ENCODE data around the gene CORIN.

Gene CORIN

DNA sequence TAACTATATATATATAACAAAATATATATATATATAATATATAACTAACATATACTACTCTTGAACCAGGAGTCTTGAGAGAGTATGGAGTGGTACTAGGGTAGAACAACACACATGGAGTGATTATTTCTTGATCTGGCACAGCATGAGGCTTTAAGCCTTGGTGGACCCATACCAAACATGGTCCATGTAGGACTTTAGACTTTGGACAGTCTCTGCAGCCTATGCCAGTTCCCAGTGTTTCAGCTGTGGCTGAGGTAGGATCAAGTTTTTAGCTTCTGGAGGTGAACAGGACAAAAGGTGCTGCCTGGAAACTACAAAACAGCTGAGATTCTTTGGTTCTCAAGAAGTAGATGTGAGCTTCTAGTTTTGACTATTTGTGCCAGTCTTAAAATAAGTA lies 20.6 kb downstream of the CORIN start:
- H3K18ac ChIP-seq (ENCODE audit: low read length) = no peak overlapping the region
- H3K4ac ChIP-seq (ENCODE audit: low read depth, low read length) = no peak overlapping the region
- H3K27me3 ChIP-seq (ENCODE audit: insufficient read depth, low read length) = no peaks in the 10 kb centered on the region
- no peak overlapping the region for H3K4me3 ChIP-seq (ENCODE audit: low read depth, low read length)
- H4K91ac ChIP-seq (ENCODE audit: low read depth, low read length) = no peak overlapping the region
- no peak overlapping the region for H3K23ac ChIP-seq (ENCODE audit: low read length)
- H3K27ac ChIP-seq (ENCODE audit: low read depth, low read length) = no peak overlapping the region
- H3K4me1 ChIP-seq (ENCODE audit: control insufficient read depth in 1 of 2, insufficient read depth in 2 of 2, low read length in 2 of 2) = no peaks in the 10 kb centered on the region
- H2AK5ac ChIP-seq (ENCODE audit: low read length) = no peak overlapping the region
- H3K79me2 ChIP-seq (ENCODE audit: control insufficient read depth, insufficient read depth, low read length, poor library complexity) = no peaks in the 10 kb centered on the region
- no peaks in the 10 kb centered on the region for H3K36me3 ChIP-seq (ENCODE audit: control insufficient read depth in 1 of 2, insufficient read depth in 2 of 2, low read length in 2 of 2)
- no peak overlapping the region for H4K12ac ChIP-seq (ENCODE audit: low read depth, low read length)
- no peak for DNase-seq
- no peak overlapping the region for H4K8ac ChIP-seq (ENCODE audit: low read depth, low read length)
- H3K14ac ChIP-seq (ENCODE audit: low read length) = no peak overlapping the region
- H3K9me3 ChIP-seq (ENCODE audit: insufficient read depth, low read depth, low read length) = no peaks in the 10 kb centered on the region
- H2AFZ ChIP-seq (ENCODE audit: insufficient read depth, low read length, poor library complexity) = no peak overlapping the region
- no peak overlapping the region for H3K4me2 ChIP-seq (ENCODE audit: low read length)
- H3K79me1 ChIP-seq (ENCODE audit: low read length) = no peaks in the 10 kb centered on the region
- no peak overlapping the region for H2BK5ac ChIP-seq (ENCODE audit: low read depth, low read length, poor library complexity)
- no peak overlapping the region for H2BK120ac ChIP-seq (ENCODE audit: insufficient read depth, low read length, poor library complexity)
- no peak overlapping the region for H3K9ac ChIP-seq (ENCODE audit: low read length)
- no peak overlapping the region for H2BK12ac ChIP-seq (ENCODE audit: low read length)

DNA sequence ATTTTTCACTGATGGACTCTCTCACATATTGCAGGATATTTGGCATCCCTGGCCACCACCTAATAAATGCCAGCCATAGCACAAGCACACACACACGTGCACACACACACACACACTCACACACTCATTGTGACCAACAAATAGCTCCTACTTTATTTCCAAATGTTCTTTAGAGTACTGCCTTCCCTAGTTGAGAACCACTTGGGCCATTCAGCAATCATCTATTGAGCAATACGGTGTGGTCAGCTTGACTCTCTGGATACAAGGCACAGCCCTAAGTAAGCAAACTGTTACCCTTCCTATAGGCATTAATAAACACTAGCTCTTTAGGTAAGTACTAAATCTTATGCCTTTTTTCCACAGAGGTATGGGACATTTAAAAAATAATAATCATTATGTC lies 21.1 kb downstream of the CORIN start:
- Histone ChIP-seq H3K18ac (ENCODE audit: low read length) (no peak overlapping the region), H3K79me1 (ENCODE audit: low read length) (no peaks in the 10 kb centered on the region), H2BK12ac (ENCODE audit: low read length) (no peak overlapping the region), H2BK5ac (ENCODE audit: low read depth, low read length, poor library complexity) (no peak overlapping the region), H3K9ac (ENCODE audit: low read length) (no peak overlapping the region), H3K27me3 (ENCODE audit: insufficient read depth, low read length) (no peaks in the 10 kb centered on the region), H3K9me3 (ENCODE audit: insufficient read depth, low read depth, low read length) (no peaks in the 10 kb centered on the region), H3K4me2 (ENCODE audit: low read length) (no peak overlapping the region), H3K36me3 (ENCODE audit: control insufficient read depth in 1 of 2, insufficient read depth in 2 of 2, low read length in 2 of 2) (no peaks in the 10 kb centered on the region), H3K4me3 (ENCODE audit: low read depth, low read length) (no peak overlapping the region), H3K27ac (ENCODE audit: low read depth, low read length) (no peak overlapping the region), H3K79me2 (ENCODE audit: control insufficient read depth, insufficient read depth, low read length, poor library complexity) (no peaks in the 10 kb centered on the region), H4K91ac (ENCODE audit: low read depth, low read length) (no peak overlapping the region), H4K12ac (ENCODE audit: low read depth, low read length) (no peak overlapping the region), H2AFZ (ENCODE audit: insufficient read depth, low read length, poor library complexity) (no peak overlapping the region), H3K4ac (ENCODE audit: low read depth, low read length) (no peak overlapping the region), H3K23ac (ENCODE audit: low read length) (no peak overlapping the region), H2AK5ac (ENCODE audit: low read length) (no peak overlapping the region), H3K14ac (ENCODE audit: low read length) (no peak overlapping the region), H3K4me1 (ENCODE audit: control insufficient read depth in 1 of 2, insufficient read depth in 2 of 2, low read length in 2 of 2) (no peaks in the 10 kb centered on the region), H2BK120ac (ENCODE audit: insufficient read depth, low read length, poor library complexity) (no peak overlapping the region), H4K8ac (ENCODE audit: low read depth, low read length) (no peak overlapping the region)
- no peak for DNase-seq
- no CpG with 5 or more reads among the region's 2 CpGs for WGBS (ENCODE audit: extremely low coverage, insufficient coverage, insufficient read length)

DNA sequence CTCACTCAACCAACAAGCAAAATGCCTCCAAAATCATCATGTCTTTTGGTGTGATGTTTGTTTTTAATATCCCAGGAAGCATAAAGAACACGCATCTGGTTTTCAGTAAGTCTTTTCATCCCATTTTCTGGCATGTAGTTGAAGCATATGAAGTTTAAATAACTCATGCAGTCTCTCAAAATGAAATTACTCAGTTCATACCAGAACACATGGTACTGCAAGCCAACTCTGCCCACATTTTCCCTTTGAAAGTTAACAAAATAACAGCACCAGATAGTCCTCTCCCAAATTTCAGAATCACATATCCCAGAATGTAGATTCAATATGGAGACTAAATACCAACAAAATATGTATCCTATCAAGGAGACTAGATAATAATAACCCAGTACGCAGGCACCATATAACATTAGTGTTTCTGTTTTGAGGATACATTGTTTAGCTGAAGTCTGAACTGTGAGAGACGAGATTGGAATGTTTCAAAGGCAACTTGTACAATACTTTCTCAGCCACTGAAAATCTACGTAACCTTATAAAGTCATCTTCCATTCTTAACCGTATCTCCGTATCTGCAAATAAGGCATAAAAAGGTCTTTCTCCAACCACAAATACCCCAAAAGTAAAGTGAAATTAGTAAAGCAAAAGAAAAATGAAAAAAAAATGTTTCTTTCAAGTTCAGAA lies 23.1 kb downstream of the CORIN start:
- Histone ChIP-seq H3K4me1 (ENCODE audit: control insufficient read depth in 1 of 2, insufficient read depth in 2 of 2, low read length in 2 of 2) (no peaks in the 10 kb centered on the region), H3K36me3 (ENCODE audit: control insufficient read depth in 1 of 2, insufficient read depth in 2 of 2, low read length in 2 of 2) (no peaks in the 10 kb centered on the region), H4K91ac (ENCODE audit: low read depth, low read length) (no peak overlapping the region), H3K9me3 (ENCODE audit: insufficient read depth, low read depth, low read length) (no peaks in the 10 kb centered on the region), H3K23ac (ENCODE audit: low read length) (no peak overlapping the region), H3K79me1 (ENCODE audit: low read length) (no peaks in the 10 kb centered on the region), H3K4me3 (ENCODE audit: low read depth, low read length) (no peak overlapping the region), H2AK5ac (ENCODE audit: low read length) (no peak overlapping the region), H3K4ac (ENCODE audit: low read depth, low read length) (no peak overlapping the region), H3K4me2 (ENCODE audit: low read length) (no peak overlapping the region), H4K12ac (ENCODE audit: low read depth, low read length) (no peak overlapping the region), H2BK120ac (ENCODE audit: insufficient read depth, low read length, poor library complexity) (no peak overlapping the region), H4K8ac (ENCODE audit: low read depth, low read length) (no peak overlapping the region), H3K27ac (ENCODE audit: low read depth, low read length) (no peak overlapping the region), H3K14ac (ENCODE audit: low read length) (no peak overlapping the region), H3K18ac (ENCODE audit: low read length) (no peak overlapping the region), H2AFZ (ENCODE audit: insufficient read depth, low read length, poor library complexity) (no peak overlapping the region), H3K27me3 (ENCODE audit: insufficient read depth, low read length) (no peaks in the 10 kb centered on the region), H3K79me2 (ENCODE audit: control insufficient read depth, insufficient read depth, low read length, poor library complexity) (no peaks in the 10 kb centered on the region), H3K9ac (ENCODE audit: low read length) (no peak overlapping the region), H2BK12ac (ENCODE audit: low read length) (no peak overlapping the region), H2BK5ac (ENCODE audit: low read depth, low read length, poor library complexity) (no peak overlapping the region)
- WGBS (ENCODE audit: extremely low coverage, insufficient coverage, insufficient read length) = no CpG with 5 or more reads among the region's 6 CpGs
- DNase-seq = peak in 1 of 2 donors; percentile 61

DNA sequence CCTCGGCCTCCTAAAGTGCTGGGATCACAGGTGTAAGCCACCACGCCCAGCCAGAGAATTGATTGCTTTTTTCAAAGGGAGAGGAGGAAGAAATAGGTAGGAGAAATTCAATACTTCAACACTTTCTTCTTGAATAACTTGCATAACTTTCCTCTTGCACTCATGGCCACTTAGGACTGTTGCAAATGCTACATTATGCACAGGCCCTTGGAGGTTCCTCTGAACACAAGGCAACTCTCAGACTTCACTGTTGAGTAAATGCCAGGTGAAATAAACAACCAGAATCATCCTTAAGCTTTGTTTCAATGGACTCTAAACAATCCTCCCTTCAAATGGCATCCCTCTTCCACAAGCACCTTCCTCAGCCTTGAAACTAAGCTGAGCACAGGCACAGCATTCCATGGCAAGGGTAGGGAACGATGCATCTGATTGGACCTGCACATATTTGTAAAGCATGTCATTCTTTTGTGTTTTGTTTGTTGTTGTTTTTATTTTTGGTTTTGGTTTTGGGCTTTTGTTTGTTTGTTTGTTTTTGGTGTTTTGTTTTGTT lies 28.1 kb downstream of the CORIN start:
- H3K36me3 ChIP-seq (ENCODE audit: control insufficient read depth in 1 of 2, insufficient read depth in 2 of 2, low read length in 2 of 2) = no peaks in the 10 kb centered on the region
- no peak overlapping the region for H3K9ac ChIP-seq (ENCODE audit: low read length)
- H2BK120ac ChIP-seq (ENCODE audit: insufficient read depth, low read length, poor library complexity) = no peak overlapping the region
- no peak overlapping the region for H3K18ac ChIP-seq (ENCODE audit: low read length)
- no peak overlapping the region for H3K27ac ChIP-seq (ENCODE audit: low read depth, low read length)
- no peak overlapping the region for H3K4ac ChIP-seq (ENCODE audit: low read depth, low read length)
- DNase-seq = peak; percentile 30 to 73
- no peak overlapping the region for H3K4me3 ChIP-seq (ENCODE audit: low read depth, low read length)
- H3K79me1 ChIP-seq (ENCODE audit: low read length) = no peaks in the 10 kb centered on the region
- WGBS (ENCODE audit: extremely low coverage, insufficient coverage, insufficient read length) = no CpG with 5 or more reads among the region's 3 CpGs
- no peak overlapping the region for H4K8ac ChIP-seq (ENCODE audit: low read depth, low read length)
- no peak overlapping the region for H4K12ac ChIP-seq (ENCODE audit: low read depth, low read length)
- no peak overlapping the region for H4K91ac ChIP-seq (ENCODE audit: low read depth, low read length)
- no peaks in the 10 kb centered on the region for H3K9me3 ChIP-seq (ENCODE audit: insufficient read depth, low read depth, low read length)
- H3K14ac ChIP-seq (ENCODE audit: low read length) = no peak overlapping the region
- no peak overlapping the region for H2BK5ac ChIP-seq (ENCODE audit: low read depth, low read length, poor library complexity)
- H3K4me1 ChIP-seq (ENCODE audit: control insufficient read depth in 1 of 2, insufficient read depth in 2 of 2, low read length in 2 of 2) = no peaks in the 10 kb centered on the region
- H3K23ac ChIP-seq (ENCODE audit: low read length) = no peak overlapping the region
- H3K79me2 ChIP-seq (ENCODE audit: control insufficient read depth, insufficient read depth, low read length, poor library complexity) = no peaks in the 10 kb centered on the region
- no peak overlapping the region for H2AK5ac ChIP-seq (ENCODE audit: low read length)
- no peak overlapping the region for H2AFZ ChIP-seq (ENCODE audit: insufficient read depth, low read length, poor library complexity)
- no peaks in the 10 kb centered on the region for H3K27me3 ChIP-seq (ENCODE audit: insufficient read depth, low read length)
- no peak overlapping the region for H3K4me2 ChIP-seq (ENCODE audit: low read length)
- no peak overlapping the region for H2BK12ac ChIP-seq (ENCODE audit: low read length)
